ENCODE results near the gene TET1. TPM values are rescaled to one million over a fixed set of nuclear protein-coding genes. Genes with fewer than 3 reads are reported as not detected.

TET1 gene
- total and polyA plus RNA-seq, 2 of the 13 experiments (the other 11 are each of a cell fraction or from before 2014, with no cell fraction given), result 6.9 to 7.3 TPM

- no peak for DNase-seq (ENCODE audit: low spot score)
- FAIRE-seq, result no peak
- no peak overlapping the region for H2AFZ ChIP-seq (ENCODE audit: low read length)
- whole genome bisulfite sequencing (ENCODE audit: low lambda C conversion rate), result over 99% methylated on average over 14 of the region's 14 CpGs
- no peaks in the 10 kb centered on the region for H4K20me1 ChIP-seq (ENCODE audit: insufficient read depth, low read length)
- TF ChIP-seq ATAD3A (CRISPR knock-in tag; IDR thresholded peaks at IDR 0.05) (no peak), POLR2AphosphoS2 (IDR thresholded peaks at IDR 0.05; ENCODE audit: low read depth, low read length) (no peak)
- H3K9ac ChIP-seq (ENCODE audit: insufficient read depth, low read depth, low read length), result no peak overlapping the region
- in situ Hi-C loops (cut with HindIII; ENCODE audit: extremely low pct_ligation_motif_present, low pct_unique_long_range_greater_than_20kb), result no loop called here
- no peaks in the 10 kb centered on the region for H3K9me3 ChIP-seq (ENCODE audit: low read length)
- H3K4me2 ChIP-seq (ENCODE audit: low read depth, low read length), result no peak overlapping the region
- peaks cover 27% of the 10 kb centered on the region for H3K79me2 ChIP-seq (ENCODE audit: insufficient read depth, low read length)
- ChIA-PET CTCF (ENCODE audit: low intra/inter-chr PET ratio, low total read pairs) (no interaction called here), POLR2A (interaction anchor here (1.7 kb wide), 1 partner anchor 8 kb away, joined by 4 read pairs; no protein-coding TSS in a partner anchor)
- no peaks in the 10 kb centered on the region; a peak in 1 of 5 replicates for H3K27me3 ChIP-seq (ENCODE audit: control insufficient read depth in 1 of 2, insufficient read depth in 2 of 2, low read length in 2 of 2)
- no TSS peak for BruUV-seq (replicated peaks)
- H3K4me3 ChIP-seq (replicated peaks in 1 of 3; ENCODE audit: insufficient read depth in 1 of 3, low read depth in 2 of 3, low read length in 3 of 3), result no peak overlapping the region
- H3K4me1 ChIP-seq (ENCODE audit: insufficient read depth, low read length), result peaks cover 8% of the 10 kb centered on the region
- peaks cover 3 to 27% of the 10 kb centered on the region in 2 experiments; a peak in 3 of 5 replicates for H3K36me3 ChIP-seq (replicated peaks in 1 of 2; ENCODE audit: control insufficient read depth in 1 of 2, insufficient read depth in 2 of 2, low read length in 2 of 2)
- no peak overlapping the region for H3K27ac ChIP-seq (ENCODE audit: extremely low read length, insufficient read depth, low read length)
- ATAC-seq, result no peak
- intact Hi-C loops (cut with micrococcal nuclease; ENCODE audit: unreplicated experiment), result no loop called here
Observed at GRCh38 chr10:68725016-68725415, 164.9 kb downstream of the TET1 start.

- H3K27ac ChIP-seq (ENCODE audit: extremely low read length, insufficient read depth, low read length), result no peak overlapping the region
- H3K4me1 ChIP-seq (ENCODE audit: insufficient read depth, low read length), result peaks cover 8% of the 10 kb centered on the region
- H3K9me3 ChIP-seq (ENCODE audit: low read length), result no peaks in the 10 kb centered on the region
- CTCF ChIA-PET (ENCODE audit: low intra/inter-chr PET ratio, low total read pairs), result no interaction called here
- H4K20me1 ChIP-seq (ENCODE audit: insufficient read depth, low read length), result no peaks in the 10 kb centered on the region
- H3K4me2 ChIP-seq (ENCODE audit: low read depth, low read length), result no peak overlapping the region
- ATAC-seq, result no peak
- no peak for DNase-seq (ENCODE audit: low spot score)
- no peak overlapping the region for H3K4me3 ChIP-seq (replicated peaks in 1 of 3; ENCODE audit: insufficient read depth in 1 of 3, low read depth in 2 of 3, low read length in 3 of 3)
- no peak for FAIRE-seq
- no peak overlapping the region for H3K9ac ChIP-seq (ENCODE audit: insufficient read depth, low read depth, low read length)
- no peaks in the 10 kb centered on the region for H3K27me3 ChIP-seq (ENCODE audit: control insufficient read depth in 1 of 2, insufficient read depth in 2 of 2, low read length in 2 of 2)
- H3K36me3 ChIP-seq (replicated peaks in 1 of 2; ENCODE audit: control insufficient read depth in 1 of 2, insufficient read depth in 2 of 2, low read length in 2 of 2), result peaks cover 10 to 43% of the 10 kb centered on the region in 2 experiments; a peak in 4 of 5 replicates
- in situ Hi-C loops (cut with HindIII; ENCODE audit: extremely low pct_ligation_motif_present, low pct_unique_long_range_greater_than_20kb), result no loop called here
- H3K79me2 ChIP-seq (ENCODE audit: insufficient read depth, low read length), result peaks cover 17% of the 10 kb centered on the region
- no peak overlapping the region for H2AFZ ChIP-seq (ENCODE audit: low read length)
- WGBS (ENCODE audit: low lambda C conversion rate), result 98% methylated on average over 9 of the region's 9 CpGs
- intact Hi-C loops (cut with micrococcal nuclease; ENCODE audit: unreplicated experiment), result no loop called here
- BruUV-seq (replicated peaks), result no TSS peak
- POLR2A ChIA-PET, result no interaction called here
- TF ChIP-seq ZNF350 (CRISPR knock-in tag; IDR thresholded peaks at IDR 0.05; ENCODE audit: borderline replicate concordance, low read depth) (no peak), KLF12 (CRISPR knock-in tag; IDR thresholded peaks at IDR 0.05; ENCODE audit: borderline replicate concordance) (no peak), MAX (IDR thresholded peaks at IDR 0.05) (no peak), AFF4 (CRISPR knock-in tag; IDR thresholded peaks at IDR 0.05) (no peak), ZNF740 (CRISPR knock-in tag; IDR thresholded peaks at IDR 0.05) (no peak), SP4 (CRISPR knock-in tag; IDR thresholded peaks at IDR 0.05) (no peak), ZNF367 (CRISPR knock-in tag; IDR thresholded peaks at IDR 0.05; ENCODE audit: borderline replicate concordance) (no peak), SMAD1 (CRISPR knock-in tag; IDR thresholded peaks at IDR 0.05; ENCODE audit: borderline replicate concordance, low read depth) (no peak), MBNL3 (CRISPR knock-in tag; conservative IDR thresholded peaks at IDR 0.05) (no peak), ZNF710 (CRISPR knock-in tag; IDR thresholded peaks at IDR 0.05; ENCODE audit: borderline replicate concordance) (no peak), TGIF2 (CRISPR knock-in tag; IDR thresholded peaks at IDR 0.05) (no peak)
Observed at GRCh38 chr10:68727146-68727545, 167.0 kb downstream of the TET1 start.

Measured in HepG2 (cell line).